Activated T-cell treated with anti-CD3 and anti-CD28 coated beads, Interleukin-2, amount 50 U/mL, for 24 hours (primary cell): ENCODE results near the gene NSG2.
A peak's percentile ranks its signal among the peaks of the same experiment; 100 is the strongest.
"Not testable (repeated sequence)": the region's sequence is repeated elsewhere in the genome, so short reads cannot be mapped to it uniquely, and the experiment has no call there.

Experiments
- DNase-seq: peaks from one replicate; pipeline ENCODE4 v3.0.0-alpha.2; 2020
- H3K27ac Mint-ChIP-seq: 2 replicates; pipeline ENCODE4 v1.8.0; 2020; ENCODE audit warnings: mild to moderate bottlenecking, mixed read lengths
- H3K27me3 Mint-ChIP-seq: 2 replicates; pipeline ENCODE4 v1.8.0; 2020; ENCODE audit warnings: mixed read lengths
- H3K36me3 Mint-ChIP-seq: 2 replicates; pipeline ENCODE4 v1.8.0; 2020; ENCODE audit warnings: low read depth, mixed read lengths
- H3K4me1 Mint-ChIP-seq: 2 replicates; pipeline ENCODE4 v1.8.0; 2020; ENCODE audit warnings: low read depth, mixed read lengths
- H3K4me3 Mint-ChIP-seq: 2 replicates; pipeline ENCODE4 v1.8.0; 2020; ENCODE audit warnings: mild to moderate bottlenecking, moderate library complexity, mixed read lengths
- H3K9me3 Mint-ChIP-seq: 2 replicates; pipeline ENCODE4 v1.8.0; 2020; ENCODE audit warnings: mixed read lengths

Gene NSG2

GRCh38 chr5:174045470-174046025 is at the start of gene NSG2:
TSS of gene NSG2 (plus strand) at chr5:174045706. CDS start at chr5:174046756, 1,050 bp downstream.
- no peaks in the 10 kb centered on the region for H3K4me1 Mint-ChIP-seq
- H3K4me3 Mint-ChIP-seq, result no peak within 1 kb of the TSS
- no peaks in the 10 kb centered on the region for H3K9me3 Mint-ChIP-seq
- no peak within 1 kb of the TSS for H3K27ac Mint-ChIP-seq
- DNase-seq, result peak; percentile 31
- H3K27me3 Mint-ChIP-seq, result peaks cover 40% of the 10 kb centered on the region
- H3K36me3 Mint-ChIP-seq, result no peaks in the 10 kb centered on the region

GRCh38 chr5:173997331-173997730 is 48.2 kb upstream of the NSG2 start:
- Mint-ChIP-seq H3K27me3 (peaks cover 34% of the 10 kb centered on the region), H3K4me1 (no peaks in the 10 kb centered on the region), H3K4me3 (no peak overlapping the region), H3K9me3 (no peaks in the 10 kb centered on the region), H3K27ac (no peak overlapping the region), H3K36me3 (no peaks in the 10 kb centered on the region)
- DNase-seq, result no peak

GRCh38 chr5:173998531-173998930 is 47.0 kb upstream of the NSG2 start:
- no peaks in the 10 kb centered on the region for H3K9me3 Mint-ChIP-seq
- peaks cover 39% of the 10 kb centered on the region for H3K27me3 Mint-ChIP-seq

GRCh38 chr5:174000076-174000475 is 45.4 kb upstream of the NSG2 start:
- Mint-ChIP-seq H3K27ac (no peak overlapping the region), H3K4me1 (peaks cover 4% of the 10 kb centered on the region), H3K4me3 (no peak overlapping the region), H3K36me3 (no peaks in the 10 kb centered on the region), H3K9me3 (no peaks in the 10 kb centered on the region), H3K27me3 (peaks cover 34% of the 10 kb centered on the region)
- DNase-seq, result no peak

More at GRCh38 chr5:173998531-173998930, 47.0 kb upstream of the NSG2 start:
- Mint-ChIP-seq H3K27ac (no peak overlapping the region), H3K4me3 (no peak overlapping the region), H3K36me3 (no peaks in the 10 kb centered on the region), H3K4me1 (peaks cover 1% of the 10 kb centered on the region)
- DNase-seq, result no peak

- peak overlapping the region; percentile 9 for H3K27ac Mint-ChIP-seq
- no peak for DNase-seq
- H3K36me3 Mint-ChIP-seq, result no peaks in the 10 kb centered on the region
- no peaks in the 10 kb centered on the region for H3K9me3 Mint-ChIP-seq
- peaks cover 26% of the 10 kb centered on the region for H3K27me3 Mint-ChIP-seq
- no peak overlapping the region for H3K4me3 Mint-ChIP-seq
- H3K4me1 Mint-ChIP-seq, result peaks cover 4% of the 10 kb centered on the region
Observed at GRCh38 chr5:174003795-174004194, 41.7 kb upstream of the NSG2 start.

GRCh38 chr5:174008922-174009321 is 36.6 kb upstream of the NSG2 start:
- no peaks in the 10 kb centered on the region for H3K9me3 Mint-ChIP-seq
- H3K4me3 Mint-ChIP-seq, result no peak overlapping the region
- H3K4me1 Mint-ChIP-seq, result peaks cover under 1% of the 10 kb centered on the region
- peaks cover 14% of the 10 kb centered on the region for H3K27me3 Mint-ChIP-seq
- H3K36me3 Mint-ChIP-seq, result no peaks in the 10 kb centered on the region
- H3K27ac Mint-ChIP-seq, result no peak overlapping the region
- no peak for DNase-seq

- no peak for DNase-seq
- Mint-ChIP-seq H3K27me3 (peaks cover 14% of the 10 kb centered on the region), H3K4me3 (no peak overlapping the region), H3K9me3 (no peaks in the 10 kb centered on the region), H3K36me3 (no peaks in the 10 kb centered on the region), H3K4me1 (no peaks in the 10 kb centered on the region), H3K27ac (no peak overlapping the region)
Observed at GRCh38 chr5:174010365-174010764, 35.1 kb upstream of the NSG2 start.

- no peak for DNase-seq
- no peaks in the 10 kb centered on the region for H3K9me3 Mint-ChIP-seq
- peaks cover 9% of the 10 kb centered on the region for H3K27me3 Mint-ChIP-seq
- H3K36me3 Mint-ChIP-seq, result no peaks in the 10 kb centered on the region
- H3K4me3 Mint-ChIP-seq, result no peak overlapping the region
- H3K4me1 Mint-ChIP-seq, result no peaks in the 10 kb centered on the region
- H3K27ac Mint-ChIP-seq, result no peak overlapping the region
Observed at GRCh38 chr5:174011441-174011840, 34.1 kb upstream of the NSG2 start.

GRCh38 chr5:174020069-174020927 is 25.2 kb upstream of the NSG2 start:
- not testable (repeated sequence) for H3K4me1 Mint-ChIP-seq, DNase-seq, H3K36me3 Mint-ChIP-seq, H3K27ac Mint-ChIP-seq, H3K9me3 Mint-ChIP-seq, H3K4me3 Mint-ChIP-seq
- H3K27me3 Mint-ChIP-seq, result peaks cover 34% of the 10 kb centered on the region

GRCh38 chr5:174020928-174021304 is 24.6 kb upstream of the NSG2 start:
- Mint-ChIP-seq H3K27ac (no peak overlapping the region), H3K4me1 (no peaks in the 10 kb centered on the region)

GRCh38 chr5:174022384-174023095 is 23.0 kb upstream of the NSG2 start:
- Mint-ChIP-seq H3K4me1 (no peaks in the 10 kb centered on the region), H3K27ac (no peak overlapping the region), H3K36me3 (no peaks in the 10 kb centered on the region), H3K4me3 (no peak overlapping the region), H3K9me3 (no peaks in the 10 kb centered on the region), H3K27me3 (peaks cover 36% of the 10 kb centered on the region)
- no peak for DNase-seq

More at GRCh38 chr5:174020928-174021304, 24.6 kb upstream of the NSG2 start:
- Mint-ChIP-seq H3K36me3 (no peaks in the 10 kb centered on the region), H3K9me3 (no peaks in the 10 kb centered on the region), H3K27me3 (peaks cover 36% of the 10 kb centered on the region), H3K4me3 (no peak overlapping the region)
- no peak for DNase-seq

GRCh38 chr5:174030286-174030685 is 15.2 kb upstream of the NSG2 start:
- peaks cover 27% of the 10 kb centered on the region for H3K9me3 Mint-ChIP-seq
- no peak overlapping the region for H3K27ac Mint-ChIP-seq
- no peaks in the 10 kb centered on the region for H3K36me3 Mint-ChIP-seq
- no peak for DNase-seq
- H3K27me3 Mint-ChIP-seq, result peaks cover 2% of the 10 kb centered on the region
- no peak overlapping the region for H3K4me3 Mint-ChIP-seq
- no peaks in the 10 kb centered on the region for H3K4me1 Mint-ChIP-seq

- DNase-seq, result no peak
- H3K27me3 Mint-ChIP-seq, result peaks cover 40% of the 10 kb centered on the region
- H3K9me3 Mint-ChIP-seq, result no peaks in the 10 kb centered on the region
- H3K27ac Mint-ChIP-seq, result no peak overlapping the region
- no peak overlapping the region for H3K4me3 Mint-ChIP-seq
- H3K4me1 Mint-ChIP-seq, result no peaks in the 10 kb centered on the region
- no peaks in the 10 kb centered on the region for H3K36me3 Mint-ChIP-seq
Observed at GRCh38 chr5:174044466-174045254, 846 bp upstream of the NSG2 start.

- no peak overlapping the region for H3K4me3 Mint-ChIP-seq
- H3K27me3 Mint-ChIP-seq, result peaks cover 43% of the 10 kb centered on the region
- no peak overlapping the region for H3K27ac Mint-ChIP-seq
- no peaks in the 10 kb centered on the region for H3K9me3 Mint-ChIP-seq
- no peaks in the 10 kb centered on the region for H3K4me1 Mint-ChIP-seq
- DNase-seq, result no peak
- no peaks in the 10 kb centered on the region for H3K36me3 Mint-ChIP-seq
Observed at GRCh38 chr5:174046558-174046957, 1.1 kb downstream of the NSG2 start.
